DND-41 (cell line): Measurements from ENCODE around the gene SNX25.

ENCODE experiments used
- EZH2 ChIP-seq: IDR thresholded peaks from 3 replicates; pipeline ENCODE4 v1.6.1; 2012; ENCODE audit warnings: borderline replicate concordance, low read depth, mild to moderate bottlenecking, moderate library complexity, low read length, inconsistent platforms; ENCODE audit not compliant: severe bottlenecking
- TF ChIP-seq, protein P1 (sequence below): IDR thresholded peaks from 2 replicates; pipeline ENCODE4 v1.5.1; 2012; ENCODE audit warnings: borderline replicate concordance, low read length, moderate library complexity, mild to moderate bottlenecking; ENCODE audit not compliant: poor library complexity, severe bottlenecking; ENCODE audit errors: extremely low read depth

GRCh38 chr4:185171373-185172071 lies 37.9 kb upstream of the SNX25 start:
- TF ChIP-seq, protein P1, sequence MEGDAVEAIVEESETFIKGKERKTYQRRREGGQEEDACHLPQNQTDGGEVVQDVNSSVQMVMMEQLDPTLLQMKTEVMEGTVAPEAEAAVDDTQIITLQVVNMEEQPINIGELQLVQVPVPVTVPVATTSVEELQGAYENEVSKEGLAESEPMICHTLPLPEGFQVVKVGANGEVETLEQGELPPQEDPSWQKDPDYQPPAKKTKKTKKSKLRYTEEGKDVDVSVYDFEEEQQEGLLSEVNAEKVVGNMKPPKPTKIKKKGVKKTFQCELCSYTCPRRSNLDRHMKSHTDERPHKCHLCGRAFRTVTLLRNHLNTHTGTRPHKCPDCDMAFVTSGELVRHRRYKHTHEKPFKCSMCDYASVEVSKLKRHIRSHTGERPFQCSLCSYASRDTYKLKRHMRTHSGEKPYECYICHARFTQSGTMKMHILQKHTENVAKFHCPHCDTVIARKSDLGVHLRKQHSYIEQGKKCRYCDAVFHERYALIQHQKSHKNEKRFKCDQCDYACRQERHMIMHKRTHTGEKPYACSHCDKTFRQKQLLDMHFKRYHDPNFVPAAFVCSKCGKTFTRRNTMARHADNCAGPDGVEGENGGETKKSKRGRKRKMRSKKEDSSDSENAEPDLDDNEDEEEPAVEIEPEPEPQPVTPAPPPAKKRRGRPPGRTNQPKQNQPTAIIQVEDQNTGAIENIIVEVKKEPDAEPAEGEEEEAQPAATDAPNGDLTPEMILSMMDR = no peak
- no peak for TF ChIP-seq EZH2
